IPS-20b (cell line): ENCODE data around the gene EPHA6.
"Not testable (repeated sequence)": the region's sequence is repeated elsewhere in the genome, so short reads cannot be mapped to it uniquely, and the experiment has no call there.

Experiments used
- H3K27ac ChIP-seq: one replicate; pipeline ENCODE4 v1.5.1; 2013; ENCODE audit warnings: low read length
- H3K27me3 ChIP-seq: 2 replicates; pipeline ENCODE4 v1.6.1; 2013; ENCODE audit warnings: mild to moderate bottlenecking, low read length, inconsistent platforms; ENCODE audit not compliant: insufficient read depth
- H3K36me3 ChIP-seq: 2 replicates; pipeline ENCODE4 v1.6.1; 2013; ENCODE audit warnings: low read depth, mild to moderate bottlenecking, inconsistent platforms, low read length, moderate library complexity; ENCODE audit not compliant: insufficient read depth
- H3K4me1 ChIP-seq: 2 replicates; pipeline ENCODE4 v1.6.1; 2013; ENCODE audit warnings: mild to moderate bottlenecking, control low read depth, inconsistent platforms, low read length, moderate library complexity; ENCODE audit not compliant: insufficient read depth
- H3K4me3 ChIP-seq: 2 replicates; pipeline ENCODE4 v1.5.1; 2013; ENCODE audit warnings: mild to moderate bottlenecking, low read length, inconsistent platforms
- H3K9ac ChIP-seq: 2 replicates; pipeline ENCODE4 v1.6.1; 2013; ENCODE audit warnings: low read depth, mild to moderate bottlenecking, inconsistent platforms, low read length, moderate library complexity
- H3K9me3 ChIP-seq: 2 replicates; pipeline ENCODE4 v1.6.1; 2013; ENCODE audit warnings: mild to moderate bottlenecking, low read depth, low read length, inconsistent platforms; ENCODE audit not compliant: insufficient read depth

Gene EPHA6

GRCh38 chr3:96991800-96992365 is 177.5 kb downstream of the EPHA6 start:
- H3K9ac ChIP-seq: no peak overlapping the region
- H3K4me1 ChIP-seq: no peaks in the 10 kb centered on the region
- H3K36me3 ChIP-seq: no peaks in the 10 kb centered on the region

GRCh38 chr3:96994988-96995387 is 180.6 kb downstream of the EPHA6 start:
- H3K36me3 ChIP-seq: no peaks in the 10 kb centered on the region
- H3K9ac ChIP-seq: no peak overlapping the region
- H3K4me1 ChIP-seq: no peaks in the 10 kb centered on the region
- no peak overlapping the region for H3K27ac ChIP-seq
- H3K4me3 ChIP-seq: no peak overlapping the region
- H3K9me3 ChIP-seq: no peaks in the 10 kb centered on the region
- no peaks in the 10 kb centered on the region for H3K27me3 ChIP-seq

More at GRCh38 chr3:96991800-96992365, 177.5 kb downstream of the EPHA6 start:
- H3K4me3 ChIP-seq: no peak overlapping the region
- no peaks in the 10 kb centered on the region for H3K9me3 ChIP-seq
- no peaks in the 10 kb centered on the region for H3K27me3 ChIP-seq
- H3K27ac ChIP-seq: no peak overlapping the region

GRCh38 chr3:96996009-96996408 is 181.6 kb downstream of the EPHA6 start:
- no peaks in the 10 kb centered on the region for H3K27me3 ChIP-seq
- H3K27ac ChIP-seq: no peak overlapping the region
- H3K9ac ChIP-seq: no peak overlapping the region
- no peaks in the 10 kb centered on the region for H3K9me3 ChIP-seq
- H3K4me3 ChIP-seq: no peak overlapping the region
- no peaks in the 10 kb centered on the region for H3K4me1 ChIP-seq
- H3K36me3 ChIP-seq: no peaks in the 10 kb centered on the region

- Histone ChIP-seq H3K9ac (no peak overlapping the region), H3K27ac (no peak overlapping the region), H3K27me3 (no peaks in the 10 kb centered on the region), H3K4me1 (no peaks in the 10 kb centered on the region), H3K9me3 (no peaks in the 10 kb centered on the region), H3K4me3 (no peak overlapping the region), H3K36me3 (no peaks in the 10 kb centered on the region)
Observed at GRCh38 chr3:97001611-97002010, 187.2 kb downstream of the EPHA6 start.

GRCh38 chr3:97009427-97010019 is 195.1 kb downstream of the EPHA6 start:
- H3K4me3 ChIP-seq: peak overlapping the region; percentile 34; the same call in 1 of the 2 replicates
- H3K9me3 ChIP-seq: no peaks in the 10 kb centered on the region
- peaks cover 8% of the 10 kb centered on the region; the same call in 1 of the 2 replicates for H3K4me1 ChIP-seq
- H3K27me3 ChIP-seq: no peaks in the 10 kb centered on the region
- H3K36me3 ChIP-seq: no peaks in the 10 kb centered on the region
- H3K27ac ChIP-seq: no peak overlapping the region
- H3K9ac ChIP-seq: no peak overlapping the region

GRCh38 chr3:97010881-97011657 is 196.7 kb downstream of the EPHA6 start:
- no peaks in the 10 kb centered on the region for H3K27me3 ChIP-seq
- no peak overlapping the region for H3K4me3 ChIP-seq
- no peak overlapping the region for H3K27ac ChIP-seq
- H3K36me3 ChIP-seq: no peaks in the 10 kb centered on the region
- peaks cover 8% of the 10 kb centered on the region; the same call in 1 of the 2 replicates for H3K4me1 ChIP-seq
- no peaks in the 10 kb centered on the region for H3K9me3 ChIP-seq
- H3K9ac ChIP-seq: no peak overlapping the region

- Histone ChIP-seq H3K9me3 (no peaks in the 10 kb centered on the region), H3K9ac (no peak overlapping the region), H3K27ac (no peak overlapping the region), H3K36me3 (no peaks in the 10 kb centered on the region), H3K4me1 (no peaks in the 10 kb centered on the region), H3K4me3 (no peak overlapping the region), H3K27me3 (no peaks in the 10 kb centered on the region)
Observed at GRCh38 chr3:97021778-97022177, 207.4 kb downstream of the EPHA6 start.

- not testable (repeated sequence) for H3K36me3 ChIP-seq, H3K9ac ChIP-seq, H3K27me3 ChIP-seq, H3K4me1 ChIP-seq, H3K27ac ChIP-seq, H3K9me3 ChIP-seq, H3K4me3 ChIP-seq
Observed at GRCh38 chr3:97025612-97026011, 211.2 kb downstream of the EPHA6 start.

GRCh38 chr3:97029972-97030371 is 215.6 kb downstream of the EPHA6 start:
- no peaks in the 10 kb centered on the region for H3K9me3 ChIP-seq
- no peaks in the 10 kb centered on the region for H3K36me3 ChIP-seq
- no peak overlapping the region for H3K4me3 ChIP-seq
- no peak overlapping the region for H3K9ac ChIP-seq
- no peaks in the 10 kb centered on the region for H3K4me1 ChIP-seq
- H3K27me3 ChIP-seq: no peaks in the 10 kb centered on the region
- H3K27ac ChIP-seq: no peak overlapping the region

GRCh38 chr3:97037294-97037943 is 223.0 kb downstream of the EPHA6 start:
- Histone ChIP-seq H3K4me1 (no peaks in the 10 kb centered on the region), H3K27me3 (no peaks in the 10 kb centered on the region), H3K4me3 (no peak overlapping the region), H3K36me3 (no peaks in the 10 kb centered on the region), H3K9me3 (no peaks in the 10 kb centered on the region), H3K9ac (no peak overlapping the region), H3K27ac (no peak overlapping the region)

GRCh38 chr3:97043411-97043810 is 229.0 kb downstream of the EPHA6 start:
- H3K9me3 ChIP-seq: no peaks in the 10 kb centered on the region
- no peak overlapping the region for H3K4me3 ChIP-seq
- no peaks in the 10 kb centered on the region for H3K36me3 ChIP-seq
- no peak overlapping the region for H3K27ac ChIP-seq
- H3K4me1 ChIP-seq: no peaks in the 10 kb centered on the region
- H3K27me3 ChIP-seq: no peaks in the 10 kb centered on the region
- no peak overlapping the region for H3K9ac ChIP-seq
